Body of pancreas (tissue), 4 donors: ENCODE measurements around the gene FGF12.

Experiments
- POLR2A ChIP-seq, 3 donors: fragments of 450-650 bp; IDR thresholded peaks; one replicate each; pipeline ENCODE4 v1.6.1; 2016; ENCODE audit warnings: antibody characterized with exemption in 3 of 3, mild to moderate bottlenecking in 2 of 3
- TF ChIP-seq, protein P1 (sequence below), 7 experiments: fragments of 450-650 bp in 4 of 7; fragments of 200-600 bp in 3 of 7; sonication (generic) in 3 of 7; IDR thresholded peaks; one replicate each; pipeline ENCODE4 v1.5.1; 2016 to 2019; ENCODE audit warnings: antibody characterized with exemption in 7 of 7

GRCh38 chr3:192331749-192332385 is 395.5 kb downstream of the FGF12 start:
- TF ChIP-seq, protein P1, sequence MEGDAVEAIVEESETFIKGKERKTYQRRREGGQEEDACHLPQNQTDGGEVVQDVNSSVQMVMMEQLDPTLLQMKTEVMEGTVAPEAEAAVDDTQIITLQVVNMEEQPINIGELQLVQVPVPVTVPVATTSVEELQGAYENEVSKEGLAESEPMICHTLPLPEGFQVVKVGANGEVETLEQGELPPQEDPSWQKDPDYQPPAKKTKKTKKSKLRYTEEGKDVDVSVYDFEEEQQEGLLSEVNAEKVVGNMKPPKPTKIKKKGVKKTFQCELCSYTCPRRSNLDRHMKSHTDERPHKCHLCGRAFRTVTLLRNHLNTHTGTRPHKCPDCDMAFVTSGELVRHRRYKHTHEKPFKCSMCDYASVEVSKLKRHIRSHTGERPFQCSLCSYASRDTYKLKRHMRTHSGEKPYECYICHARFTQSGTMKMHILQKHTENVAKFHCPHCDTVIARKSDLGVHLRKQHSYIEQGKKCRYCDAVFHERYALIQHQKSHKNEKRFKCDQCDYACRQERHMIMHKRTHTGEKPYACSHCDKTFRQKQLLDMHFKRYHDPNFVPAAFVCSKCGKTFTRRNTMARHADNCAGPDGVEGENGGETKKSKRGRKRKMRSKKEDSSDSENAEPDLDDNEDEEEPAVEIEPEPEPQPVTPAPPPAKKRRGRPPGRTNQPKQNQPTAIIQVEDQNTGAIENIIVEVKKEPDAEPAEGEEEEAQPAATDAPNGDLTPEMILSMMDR (IDR thresholded peaks at IDR 0.05), result no peak
- no peak for TF ChIP-seq POLR2A (IDR thresholded peaks at IDR 0.05)
